ENCODE results near the gene NRXN2.

NRXN2 gene

DNA sequence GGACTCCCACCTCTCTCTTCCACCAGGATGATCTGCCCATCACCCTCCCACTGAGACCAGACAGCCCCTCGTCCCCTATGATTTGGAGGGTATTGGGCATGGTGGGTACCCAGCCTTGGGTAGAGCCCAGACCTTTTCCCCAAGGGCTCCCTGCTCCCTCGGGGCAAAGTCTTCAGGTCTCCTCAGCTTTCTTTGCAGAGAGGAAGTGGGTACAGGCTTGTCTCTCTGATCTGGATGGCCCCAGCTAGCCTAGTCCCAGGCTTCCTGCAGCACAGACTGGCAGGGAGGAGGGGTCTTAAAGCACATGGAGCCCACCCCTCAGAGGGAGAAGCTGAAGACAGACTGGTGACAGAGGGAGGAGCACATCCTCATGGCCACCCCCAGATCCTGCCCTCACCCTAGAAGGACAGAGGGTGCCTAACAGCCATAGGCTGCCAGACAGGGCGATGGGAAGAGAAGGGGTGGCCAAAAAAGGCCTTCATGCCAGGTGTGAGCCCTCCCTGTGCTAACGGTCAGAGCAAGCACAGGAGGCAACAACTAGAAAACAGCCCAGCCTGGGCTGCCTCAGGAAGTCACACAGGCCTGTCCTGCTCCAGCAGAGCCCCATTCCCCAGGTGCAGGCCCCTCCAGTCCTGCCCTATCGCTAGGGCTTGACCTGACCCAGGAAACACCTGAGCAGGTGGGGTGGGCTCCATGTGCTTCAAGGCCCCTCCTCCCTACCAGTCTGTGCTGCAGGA lies 101.5 kb downstream of the NRXN2 start:
- TF ChIP-seq MYC (IDR thresholded peaks at IDR 0.05; ENCODE audit: low read depth, low read length): no peak
- no peak for TF ChIP-seq POLR2A (IDR thresholded peaks at IDR 0.05; ENCODE audit: extremely low read depth, insufficient read length)
- TF ChIP-seq, protein P1, sequence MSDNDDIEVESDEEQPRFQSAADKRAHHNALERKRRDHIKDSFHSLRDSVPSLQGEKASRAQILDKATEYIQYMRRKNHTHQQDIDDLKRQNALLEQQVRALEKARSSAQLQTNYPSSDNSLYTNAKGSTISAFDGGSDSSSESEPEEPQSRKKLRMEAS (IDR thresholded peaks at IDR 0.05; ENCODE audit: low read depth, low read length): no peak
- TF ChIP-seq, protein P2, sequence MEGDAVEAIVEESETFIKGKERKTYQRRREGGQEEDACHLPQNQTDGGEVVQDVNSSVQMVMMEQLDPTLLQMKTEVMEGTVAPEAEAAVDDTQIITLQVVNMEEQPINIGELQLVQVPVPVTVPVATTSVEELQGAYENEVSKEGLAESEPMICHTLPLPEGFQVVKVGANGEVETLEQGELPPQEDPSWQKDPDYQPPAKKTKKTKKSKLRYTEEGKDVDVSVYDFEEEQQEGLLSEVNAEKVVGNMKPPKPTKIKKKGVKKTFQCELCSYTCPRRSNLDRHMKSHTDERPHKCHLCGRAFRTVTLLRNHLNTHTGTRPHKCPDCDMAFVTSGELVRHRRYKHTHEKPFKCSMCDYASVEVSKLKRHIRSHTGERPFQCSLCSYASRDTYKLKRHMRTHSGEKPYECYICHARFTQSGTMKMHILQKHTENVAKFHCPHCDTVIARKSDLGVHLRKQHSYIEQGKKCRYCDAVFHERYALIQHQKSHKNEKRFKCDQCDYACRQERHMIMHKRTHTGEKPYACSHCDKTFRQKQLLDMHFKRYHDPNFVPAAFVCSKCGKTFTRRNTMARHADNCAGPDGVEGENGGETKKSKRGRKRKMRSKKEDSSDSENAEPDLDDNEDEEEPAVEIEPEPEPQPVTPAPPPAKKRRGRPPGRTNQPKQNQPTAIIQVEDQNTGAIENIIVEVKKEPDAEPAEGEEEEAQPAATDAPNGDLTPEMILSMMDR (IDR thresholded peaks at IDR 0.05; ENCODE audit: low read depth, low read length): no peak
- no peak overlapping the region for H3K4me3 ChIP-seq (ENCODE audit: low read depth, low read length)
- peak; percentile 61 for DNase-seq (ENCODE audit: low read depth)

DNA sequence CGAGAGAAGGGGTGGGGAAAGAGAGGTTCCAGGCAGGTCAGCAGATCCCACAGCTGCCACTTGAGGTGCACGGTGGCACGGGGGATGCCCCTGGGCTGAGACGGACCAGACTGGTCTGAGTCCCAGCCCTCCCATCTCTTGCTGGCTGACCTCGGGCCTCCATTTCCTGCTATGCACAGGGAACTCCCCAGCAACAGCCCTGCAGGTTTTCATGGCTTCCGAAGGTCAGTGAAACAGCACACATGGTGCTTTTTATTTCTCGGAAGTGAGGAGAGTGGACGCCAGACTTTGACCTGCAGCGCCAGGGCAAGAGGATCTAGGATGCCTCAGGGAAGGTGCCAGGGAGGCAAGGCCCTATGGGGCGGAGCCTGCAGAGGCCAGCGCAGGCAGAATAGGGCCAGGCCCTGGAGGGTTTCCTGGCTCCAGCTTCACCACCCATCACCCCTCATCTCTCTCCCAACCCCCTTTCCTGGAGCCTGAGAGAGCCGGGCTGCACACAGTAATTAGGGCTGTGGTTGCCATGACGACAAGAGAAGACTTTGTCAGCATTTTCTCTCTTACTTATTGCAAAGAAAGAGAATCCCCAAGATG lies 102.5 kb downstream of the NRXN2 start:
- no peak for DNase-seq (ENCODE audit: low read depth)
- TF ChIP-seq, protein P1 (IDR thresholded peaks at IDR 0.05; ENCODE audit: low read depth, low read length): no peak
- TF ChIP-seq POLR2A (IDR thresholded peaks at IDR 0.05; ENCODE audit: extremely low read depth, insufficient read length) (no peak), MYC (IDR thresholded peaks at IDR 0.05; ENCODE audit: low read depth, low read length) (no peak)
- TF ChIP-seq, protein P2 (IDR thresholded peaks at IDR 0.05; ENCODE audit: low read depth, low read length): no peak
- no peak overlapping the region for H3K4me3 ChIP-seq (ENCODE audit: low read depth, low read length)

DNA sequence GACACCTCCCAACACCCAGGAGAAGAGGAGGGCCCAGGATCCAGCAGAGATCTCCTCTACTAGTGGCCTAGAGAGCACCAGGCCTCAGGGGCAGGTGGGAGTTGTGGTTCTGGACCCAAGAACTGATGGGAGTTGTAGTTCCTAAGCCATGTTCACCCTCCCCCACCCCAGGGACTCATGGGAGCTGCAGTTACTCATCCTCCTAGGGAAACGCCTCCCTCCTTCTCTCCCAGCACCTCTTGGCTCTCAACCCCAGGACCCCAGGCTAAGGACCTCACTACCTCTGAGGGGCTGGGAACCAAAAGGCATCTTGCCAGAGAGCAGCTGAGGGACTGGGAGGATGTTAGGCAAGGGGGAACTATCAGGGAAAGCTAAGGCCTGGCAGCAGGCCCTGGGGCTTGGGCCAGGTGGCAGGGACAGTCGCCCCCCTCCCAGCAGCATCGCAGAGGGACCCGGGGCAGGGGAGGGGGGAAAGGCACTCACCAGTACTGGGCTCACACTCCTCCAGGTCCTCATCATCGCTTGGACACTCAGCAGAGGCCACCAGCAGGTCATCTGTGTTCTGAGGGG lies 103.1 kb downstream of the NRXN2 start:
- peak; percentile 92 for DNase-seq (ENCODE audit: low read depth)
- H3K4me3 ChIP-seq (ENCODE audit: low read depth, low read length): peak overlapping the region; percentile 44
- TF ChIP-seq, protein P2 (IDR thresholded peaks at IDR 0.05; ENCODE audit: low read depth, low read length): no peak
- TF ChIP-seq POLR2A (IDR thresholded peaks at IDR 0.05; ENCODE audit: extremely low read depth, insufficient read length) (peak; percentile 34), MYC (IDR thresholded peaks at IDR 0.05; ENCODE audit: low read depth, low read length) (peak; percentile 90)
- TF ChIP-seq, protein P1 (IDR thresholded peaks at IDR 0.05; ENCODE audit: low read depth, low read length): peak; percentile 72; the same call in 1 of the 2 replicates

DNA sequence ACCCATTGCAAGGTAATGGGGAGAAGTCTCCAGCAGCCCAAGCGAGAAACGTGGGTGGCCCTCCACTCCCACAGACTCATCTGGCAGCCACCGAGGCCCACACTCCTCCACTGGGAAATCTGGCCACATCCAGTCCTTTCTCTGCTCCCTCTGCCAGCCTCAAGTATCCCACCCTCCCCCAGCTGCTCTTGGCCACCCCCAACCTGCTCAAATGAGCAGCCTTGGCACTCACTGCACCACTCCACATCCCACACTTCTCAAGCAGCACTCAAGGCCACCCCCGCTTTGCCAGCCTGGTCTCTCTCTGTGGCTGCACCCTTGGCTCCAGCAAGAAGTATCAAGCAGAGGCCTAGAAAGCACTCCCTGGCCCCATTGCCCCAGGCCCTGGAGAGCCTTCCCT lies 103.8 kb downstream of the NRXN2 start:
- TF ChIP-seq, protein P1 (IDR thresholded peaks at IDR 0.05; ENCODE audit: low read depth, low read length): no peak
- TF ChIP-seq MYC (IDR thresholded peaks at IDR 0.05; ENCODE audit: low read depth, low read length) (no peak), POLR2A (IDR thresholded peaks at IDR 0.05; ENCODE audit: extremely low read depth, insufficient read length) (no peak)
- TF ChIP-seq, protein P2 (IDR thresholded peaks at IDR 0.05; ENCODE audit: low read depth, low read length): no peak
- peak overlapping the region; percentile 44 for H3K4me3 ChIP-seq (ENCODE audit: low read depth, low read length)
- DNase-seq (ENCODE audit: low read depth): no peak

DNA sequence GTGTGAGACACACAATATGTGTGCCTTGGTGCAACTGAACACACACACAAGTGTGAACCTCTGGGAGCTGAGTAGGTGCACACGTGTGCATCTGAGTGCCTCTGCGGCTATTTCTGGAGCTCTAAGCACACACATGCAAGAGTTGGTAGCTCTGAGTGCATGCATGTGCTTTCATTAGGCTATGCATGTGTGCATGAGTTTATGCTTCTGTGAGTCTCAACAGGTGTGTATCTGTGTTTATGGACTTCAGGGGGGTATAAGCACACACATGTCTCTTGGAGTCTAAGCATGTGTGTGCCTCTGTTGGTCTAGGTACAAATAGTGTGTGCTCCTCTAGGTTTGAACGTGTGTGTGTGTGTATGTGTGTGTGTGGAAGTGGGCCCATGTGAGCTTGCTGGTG lies 106.2 kb downstream of the NRXN2 start:
- H3K4me3 ChIP-seq (ENCODE audit: low read depth, low read length): no peak overlapping the region
- TF ChIP-seq, protein P2 (IDR thresholded peaks at IDR 0.05; ENCODE audit: low read depth, low read length): no peak
- TF ChIP-seq POLR2A (IDR thresholded peaks at IDR 0.05; ENCODE audit: extremely low read depth, insufficient read length) (no peak), MYC (IDR thresholded peaks at IDR 0.05; ENCODE audit: low read depth, low read length) (no peak)
- TF ChIP-seq, protein P1 (IDR thresholded peaks at IDR 0.05; ENCODE audit: low read depth, low read length): no peak
- no peak for DNase-seq (ENCODE audit: low read depth)
